Osteocyte (in vitro differentiated cells): ENCODE results near the gene POU5F2. TPM values are rescaled to one million over a fixed set of nuclear protein-coding genes. Genes with fewer than 3 reads are reported as not detected.
A peak's percentile ranks its signal among the peaks of the same experiment; 100 is the strongest.

ENCODE experiments used
- DNase-seq: peaks from one replicate; pipeline ENCODE4 v3.0.0; 2021; ENCODE audit warnings: mixed read lengths; ENCODE audit not compliant: unreplicated experiment; ENCODE audit errors: extremely low spot score
- H3K27ac Mint-ChIP-seq: one replicate; pipeline ENCODE4 v1.8.0; 2021; ENCODE audit warnings: mild to moderate bottlenecking, mixed read lengths; ENCODE audit not compliant: unreplicated experiment
- H3K27me3 Mint-ChIP-seq: one replicate; pipeline ENCODE4 v1.8.0; 2021; ENCODE audit warnings: mixed read lengths; ENCODE audit not compliant: unreplicated experiment
- H3K36me3 Mint-ChIP-seq: one replicate; pipeline ENCODE4 v1.8.0; 2021; ENCODE audit warnings: mixed read lengths; ENCODE audit not compliant: unreplicated experiment
- H3K4me1 Mint-ChIP-seq: one replicate; pipeline ENCODE4 v1.8.0; 2021; ENCODE audit warnings: mixed read lengths; ENCODE audit not compliant: unreplicated experiment
- H3K4me3 Mint-ChIP-seq: one replicate; pipeline ENCODE4 v1.8.0; 2021; ENCODE audit warnings: mild to moderate bottlenecking, moderate library complexity, mixed read lengths; ENCODE audit not compliant: unreplicated experiment
- H3K9me3 Mint-ChIP-seq: one replicate; pipeline ENCODE4 v1.8.0; 2021; ENCODE audit warnings: mixed read lengths; ENCODE audit not compliant: unreplicated experiment
- CTCF ChIP-seq: fragments of 200-600 bp; sonication (generic); IDR thresholded peaks from 2 replicates; pipeline ENCODE4 v1.5.0; 2021; ENCODE audit warnings: antibody characterized with exemption, mild to moderate bottlenecking, moderate library complexity
- total RNA-seq: library from RNA; stranded (reverse); gene quantifications from 2 replicates; pipeline ENCODE4 v1.2.1, GENCODE V29; 2021

POU5F2 gene
- total RNA-seq, 1 donor from 2014 or later = 1.2 TPM

GRCh38 chr5:93715327-93715726 lies 26.1 kb downstream of the POU5F2 start:
- Mint-ChIP-seq H3K4me3 (no peak overlapping the region), H3K27ac (no peak overlapping the region), H3K36me3 (no peaks in the 10 kb centered on the region), H3K9me3 (peaks cover 14% of the 10 kb centered on the region), H3K4me1 (peaks cover 19% of the 10 kb centered on the region), H3K27me3 (no peaks in the 10 kb centered on the region)
- no peak for DNase-seq
- TF ChIP-seq CTCF = no peak

GRCh38 chr5:93708442-93708841 lies 33.0 kb downstream of the POU5F2 start:
- Mint-ChIP-seq H3K27me3 (no peaks in the 10 kb centered on the region), H3K9me3 (peaks cover 14% of the 10 kb centered on the region), H3K4me1 (peaks cover 30% of the 10 kb centered on the region), H3K36me3 (peaks cover 4% of the 10 kb centered on the region), H3K4me3 (no peak overlapping the region), H3K27ac (no peak overlapping the region)
- no peak for TF ChIP-seq CTCF
- DNase-seq = no peak

- H3K4me3 Mint-ChIP-seq = no peak overlapping the region
- no peak for TF ChIP-seq CTCF
- H3K9me3 Mint-ChIP-seq = no peaks in the 10 kb centered on the region
- H3K36me3 Mint-ChIP-seq = peaks cover 9% of the 10 kb centered on the region
- DNase-seq = no peak
- H3K4me1 Mint-ChIP-seq = peaks cover 24% of the 10 kb centered on the region
- H3K27me3 Mint-ChIP-seq = no peaks in the 10 kb centered on the region
- peak overlapping the region; percentile 28 for H3K27ac Mint-ChIP-seq
Observed at GRCh38 chr5:93705896-93706295, 35.5 kb downstream of the POU5F2 start.

GRCh38 chr5:93704996-93705395 lies 36.4 kb downstream of the POU5F2 start:
- Mint-ChIP-seq H3K36me3 (peaks cover 9% of the 10 kb centered on the region), H3K4me3 (peak overlapping the region; percentile 1), H3K4me1 (peaks cover 24% of the 10 kb centered on the region), H3K9me3 (no peaks in the 10 kb centered on the region), H3K27ac (peak overlapping the region; percentile 11), H3K27me3 (no peaks in the 10 kb centered on the region)
- TF ChIP-seq CTCF = no peak
- no peak for DNase-seq

GRCh38 chr5:93691997-93692396 lies 49.4 kb downstream of the POU5F2 start:
- no peak for DNase-seq
- no peak for TF ChIP-seq CTCF
- H3K4me3 Mint-ChIP-seq = no peak overlapping the region
- no peaks in the 10 kb centered on the region for H3K27me3 Mint-ChIP-seq
- peaks cover 27% of the 10 kb centered on the region for H3K9me3 Mint-ChIP-seq
- no peaks in the 10 kb centered on the region for H3K4me1 Mint-ChIP-seq
- H3K27ac Mint-ChIP-seq = no peak overlapping the region
- H3K36me3 Mint-ChIP-seq = peaks cover 3% of the 10 kb centered on the region

Other genes starting within 250 kb of the POU5F2 start
- gene NR2F1-AS1, start 160.4 kb downstream of the POU5F2 start, total RNA-seq = 40.9 and 42.8 TPM in 2 replicates
- 189 and 197 TPM in 2 replicates for gene NR2F1, start 158.4 kb downstream of the POU5F2 start, total RNA-seq